Measurements from ENCODE around the gene TTLL12. TPM values are rescaled to one million over a fixed set of nuclear protein-coding genes. Genes with fewer than 3 reads are reported as not detected.

The TTLL12 gene
- total RNA-seq (2021) (97.0 and 113 TPM in 2 replicates), Bru-seq, nascent RNA (percentile 71 among the genes with signal in this experiment), BruChase-seq, experiment 1, labeled RNA remaining after a 2-hour chase (percentile 72 among the genes with signal in this experiment), BruChase-seq, experiment 2, labeled RNA remaining after a 6-hour chase (percentile 91 among the genes with signal in this experiment)
- long read RNA-seq, transcript TTLL12-201 (14 exons, 3,385 nt), result major isoform, 221 of 299 reads
- long read RNA-seq, partial matches to known transcripts, result 24 of 299 reads
- long read RNA-seq, other reads (novel, unspliced or antisense), result 51 of 299 reads

- Histone ChIP-seq H3K4me3 (peak within 1 kb of the TSS; percentile 97), H4K20me1 (ENCODE audit: insufficient read depth) (0 out of 2 replicates have a peak, but pooled peaks cover 3% of the 10 kb centered on the region), H3K27me3 (ENCODE audit: insufficient read depth, low read depth) (no peaks in the 10 kb centered on the region), H3K36me3 (ENCODE audit: low read depth) (peaks cover 2% of the 10 kb centered on the region; the same call in 1 of the 2 replicates), H3K27ac (peak within 1 kb of the TSS; percentile 76), H3K4me2 (peak within 1 kb of the TSS; percentile 95), H2AFZ (peak within 1 kb of the TSS; percentile 100), H3K9me2 (ENCODE audit: insufficient read depth) (no peaks in the 10 kb centered on the region), H3K4me1 (replicated peaks; ENCODE audit: insufficient read depth) (peaks cover 37% of the 10 kb centered on the region), H3K9me3 (ENCODE audit: insufficient read depth, low read depth) (no peaks in the 10 kb centered on the region), H3F3A (ENCODE audit: insufficient read depth, low read depth) (peaks cover 48% of the 10 kb centered on the region), H3K79me2 (ENCODE audit: low read depth) (peaks cover 48% of the 10 kb centered on the region)
- POLR2A ChIA-PET (ENCODE audit: unreplicated experiment), result interaction anchor here (0.6 to 1.2 kb wide), 3 partner anchors 14 to 172 kb away, joined by 3 to 9 read pairs (median 3); partner anchors contain the start of gene PACSIN2
- peak in 1 of 2 experiments; percentile 58 for DNase-seq
- BruUV-seq (replicated peaks), result TSS peak; percentile 46
- intact Hi-C loops (cut with micrococcal nuclease; ENCODE audit: unreplicated experiment), result loop anchor here (5.0 kb wide), 1 partner anchor 34 kb away; the partner anchor contains the start of gene TSPO
- CTCF ChIA-PET, result interaction anchor here (0.6 to 0.9 kb wide), 2 partner anchors 42 to 189 kb away, joined by 5 to 6 read pairs; no protein-coding TSS in a partner anchor
- TF ChIP-seq EZH2 (IDR thresholded peaks at IDR 0.05; ENCODE audit: low read depth), result no peak
- no peak for TF ChIP-seq CTCF (conservative IDR thresholded peaks at IDR 0.05)
Observed at GRCh38 chr22:43186272-43187170, at the start of gene TTLL12. Gene TTLL12 (minus strand): TSS chr22:43187134. CDS start chr22:43187069, 65 bp downstream.

GRCh38 chr22:43235445-43236409 is 48.8 kb upstream of the TTLL12 start:
- BruUV-seq (replicated peaks), result no TSS peak
- ChIA-PET CTCF (no interaction called here), POLR2A (ENCODE audit: unreplicated experiment) (no interaction called here)
- Histone ChIP-seq H3K27me3 (ENCODE audit: insufficient read depth, low read depth) (peaks cover 84% of the 10 kb centered on the region), H3K4me2 (no peak overlapping the region), H3K36me3 (ENCODE audit: low read depth) (no peaks in the 10 kb centered on the region), H3K79me2 (ENCODE audit: low read depth) (no peaks in the 10 kb centered on the region), H2AFZ (no peak overlapping the region), H3K9me3 (ENCODE audit: insufficient read depth, low read depth) (no peaks in the 10 kb centered on the region), H3K4me1 (replicated peaks; ENCODE audit: insufficient read depth) (no peaks in the 10 kb centered on the region), H3K4me3 (no peak overlapping the region), H3K27ac (no peak overlapping the region), H3K9me2 (ENCODE audit: insufficient read depth) (no peaks in the 10 kb centered on the region), H3F3A (ENCODE audit: insufficient read depth, low read depth) (no peaks in the 10 kb centered on the region), H4K20me1 (ENCODE audit: insufficient read depth) (no peaks in the 10 kb centered on the region)
- TF ChIP-seq CTCF (conservative IDR thresholded peaks at IDR 0.05), result no peak
- TF ChIP-seq EZH2 (IDR thresholded peaks at IDR 0.05; ENCODE audit: low read depth), result no peak
- no peak for DNase-seq
- intact Hi-C loops (cut with micrococcal nuclease; ENCODE audit: unreplicated experiment), result loop anchor here (10.0 kb wide), 1 partner anchor 451 kb away; no protein-coding TSS in a partner anchor
